ENCODE results near the gene AUP1. TPM values are rescaled to one million over a fixed set of nuclear protein-coding genes. Genes with fewer than 3 reads are reported as not detected.

AUP1 gene
- total and polyA plus RNA-seq, 2 of the 8 experiments (the other 6 are each of a cell fraction or from before 2014, with no cell fraction given): 83.4 to 121 TPM

DNA sequence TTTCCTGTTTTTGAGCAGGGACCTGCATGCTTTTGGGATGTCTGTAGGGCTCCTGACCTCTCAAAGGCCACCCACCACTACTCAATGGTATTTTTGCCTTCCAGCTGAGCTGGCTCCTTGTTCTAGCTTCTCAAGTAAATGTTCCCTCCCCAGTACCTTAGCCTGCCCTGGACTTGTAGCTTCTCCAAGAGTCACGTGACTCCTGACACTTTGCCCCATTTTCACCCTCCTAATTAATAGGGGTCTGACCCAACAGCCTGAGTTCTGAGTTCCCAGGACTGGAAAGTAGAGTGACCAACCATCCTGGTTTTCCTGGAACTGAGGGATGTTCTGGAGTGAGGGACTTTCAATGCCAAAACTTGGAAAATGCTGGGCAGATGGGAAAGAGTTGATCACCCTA lies 34.1 kb downstream of the AUP1 start:
- H3K36me3 ChIP-seq (ENCODE audit: control insufficient read depth in 2 of 4, insufficient read depth in 4 of 4, low read length in 3 of 4): peaks cover 7 to 20% (median 17%) of the 10 kb centered on the region in 4 experiments
- H2BK12ac ChIP-seq (ENCODE audit: low read depth, low read length): no peak overlapping the region
- no peak overlapping the region for H2BK120ac ChIP-seq (replicated peaks; ENCODE audit: low read depth, low read length)
- WGBS, 2 experiments (ENCODE audit: extremely low coverage in 1 of 2, insufficient coverage in 1 of 2, insufficient read length in 1 of 2, insufficient replicate concordance in 2 of 2, low coverage in 1 of 2, low lambda C conversion rate in 2 of 2, missing lambda C conversion rate in 1 of 2): 75% methylated on average over 1 of the region's 1 CpG; no CpG with 5 or more reads in 1 of the 2 experiments
- H2BK5ac ChIP-seq (ENCODE audit: low read depth, low read length): no peak overlapping the region
- H3K9me3 ChIP-seq (ENCODE audit: insufficient read depth in 2 of 2, low read depth in 1 of 2, low read length in 1 of 2): no peaks in the 10 kb centered on the region
- POLR2A ChIA-PET (ENCODE audit: partially characterized antibody): interaction anchor here (0.7 to 9.4 kb wide), 8 partner anchors 9 to 37 kb away, joined by 3 to 73 read pairs (median 18); partner anchors contain the start of genes AUP1, CCDC142, HTRA2 and MOGS
- no peak overlapping the region for H4K5ac ChIP-seq (ENCODE audit: insufficient read length, low read depth, low read length)
- H2AFZ ChIP-seq (ENCODE audit: low read length): no peak overlapping the region
- peaks cover 3 to 26% (median 13%) of the 10 kb centered on the region in 4 experiments for H3K4me1 ChIP-seq (replicated peaks in 1 of 4; ENCODE audit: control insufficient read depth in 3 of 4, insufficient read depth in 4 of 4, low read length in 3 of 4)
- H4K20me1 ChIP-seq (replicated peaks in 1 of 2; ENCODE audit: control insufficient read depth in 1 of 2, insufficient read depth in 2 of 2, low read length in 2 of 2): peaks cover 1 to 12% of the 10 kb centered on the region in 2 experiments
- H3K79me2 ChIP-seq (ENCODE audit: control insufficient read depth in 1 of 2, insufficient read depth in 2 of 2, low read length in 2 of 2): no peaks in the 10 kb centered on the region
- H3K23ac ChIP-seq (ENCODE audit: insufficient read length): no peak overlapping the region
- no peak overlapping the region for H3K4me2 ChIP-seq (ENCODE audit: insufficient read depth in 1 of 2, low read depth in 2 of 2, low read length in 2 of 2)
- no peak overlapping the region for H2BK20ac ChIP-seq (ENCODE audit: low read length)
- no peak overlapping the region for H3K18ac ChIP-seq (ENCODE audit: extremely low read depth, low read length)
- H3K14ac ChIP-seq (ENCODE audit: insufficient read length): no peak overlapping the region
- no peak overlapping the region for H2BK15ac ChIP-seq (ENCODE audit: low read length)
- no peak overlapping the region for H3K4ac ChIP-seq (replicated peaks; ENCODE audit: insufficient read length, low read depth, low read length)
- CTCF ChIA-PET (ENCODE audit: partially characterized antibody): interaction anchor here (0.9 to 2.1 kb wide), 2 partner anchors 12 to 93 kb away, joined by 3 to 8 read pairs; partner anchors contain the start of genes CCDC142 and TTC31
- DNase-seq (ENCODE audit: low read depth in 1 of 2, low spot score in 2 of 2) (no peak), FAIRE-seq (no peak)
- no peak overlapping the region for H3K4me3 ChIP-seq (ENCODE audit: extremely low read depth in 1 of 4, insufficient read depth in 2 of 4, low read depth in 3 of 4, low read length in 4 of 4)
- H3K56ac ChIP-seq (replicated peaks; ENCODE audit: insufficient read length, low read depth, low read length): no peak overlapping the region
- no peaks in the 10 kb centered on the region for H3K79me1 ChIP-seq (ENCODE audit: low read depth, low read length)
- no peak overlapping the region for H4K91ac ChIP-seq (replicated peaks; ENCODE audit: insufficient read length, low read length)
- no peak overlapping the region for H3K27ac ChIP-seq (ENCODE audit: low read depth, low read length)
- peaks cover 43 to 56% (median 54%) of the 10 kb centered on the region in 4 experiments for H3K27me3 ChIP-seq (replicated peaks in 1 of 4; ENCODE audit: control insufficient read depth in 3 of 4, extremely low read depth in 1 of 4, insufficient read depth in 3 of 4, low read length in 3 of 4)
- TF ChIP-seq NRF1 (IDR thresholded peaks at IDR 0.05; ENCODE audit: low read depth, low read length) (no peak), GTF2F1 (IDR thresholded peaks at IDR 0.05; ENCODE audit: borderline replicate concordance, low read depth, low read length) (no peak), JUN (IDR thresholded peaks at IDR 0.05; ENCODE audit: low read depth, low read length) (no peak), RFX5 (IDR thresholded peaks at IDR 0.05; ENCODE audit: borderline replicate concordance, low read depth, low read length) (no peak)
- H3K23me2 ChIP-seq (ENCODE audit: low read depth, low read length): peaks cover 20% of the 10 kb centered on the region; the same call in 1 of the 2 replicates
- H4K8ac ChIP-seq (ENCODE audit: extremely low read depth, insufficient read depth, low read length): no peak overlapping the region
- no peak overlapping the region for H2AK5ac ChIP-seq (ENCODE audit: low read depth, low read length)
- no peak overlapping the region for H3K9ac ChIP-seq (replicated peaks in 1 of 4; ENCODE audit: extremely low read depth in 1 of 4, low read depth in 3 of 4, low read length in 3 of 4)
